Measurements from ENCODE around the gene MALT1. TPM values are rescaled to one million over a fixed set of nuclear protein-coding genes. Genes with fewer than 3 reads are reported as not detected.

MALT1 gene
- total RNA-seq, 1 experiment from 2014 or later = 28.5 TPM

DNA sequence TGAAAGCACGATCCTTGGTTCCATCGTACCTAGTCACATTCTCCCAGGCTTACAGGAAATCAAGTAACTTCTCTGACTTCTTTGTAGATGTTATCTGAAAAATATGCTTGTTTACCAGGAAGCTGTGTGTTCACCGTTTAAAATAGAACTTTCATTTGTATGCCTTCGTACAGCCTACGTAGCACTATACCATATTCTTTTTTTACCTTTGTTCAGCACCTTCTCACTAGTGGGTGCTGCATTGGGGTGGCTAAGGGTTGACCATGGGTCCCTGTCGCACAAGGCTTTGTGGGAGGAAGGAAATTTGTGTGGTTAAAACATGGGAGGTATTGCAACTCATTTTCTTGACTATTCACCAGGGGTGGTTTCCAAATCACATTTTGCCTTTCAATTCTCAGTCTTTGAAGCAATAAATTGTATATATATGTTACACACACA is 16.6 kb downstream of the MALT1 start:
- Mint-ChIP-seq H3K27me3 (ENCODE audit: insufficient read depth, unreplicated experiment) (no peaks in the 10 kb centered on the region), H3K36me3 (ENCODE audit: insufficient read depth, unreplicated experiment) (peaks cover 46% of the 10 kb centered on the region), H3K9me3 (ENCODE audit: unreplicated experiment) (no peaks in the 10 kb centered on the region), H3K27ac (ENCODE audit: low read depth, unreplicated experiment) (no peak overlapping the region), H3K4me3 (ENCODE audit: unreplicated experiment) (no peak overlapping the region), H3K4me1 (ENCODE audit: insufficient read depth, unreplicated experiment) (peaks cover 7% of the 10 kb centered on the region)
- no TSS peak for BruUV-seq (replicated peaks)
- CTCF ChIA-PET = no interaction called here
- no peak for DNase-seq (ENCODE audit: unreplicated experiment)
- POLR2A ChIA-PET = interaction anchor here (0.5 to 0.6 kb wide), 2 partner anchors 17 to 48 kb away, joined by 4 read pairs; no protein-coding TSS in a partner anchor
- intact Hi-C loops (cut with micrococcal nuclease) = no loop called here
- TF ChIP-seq, protein P1, sequence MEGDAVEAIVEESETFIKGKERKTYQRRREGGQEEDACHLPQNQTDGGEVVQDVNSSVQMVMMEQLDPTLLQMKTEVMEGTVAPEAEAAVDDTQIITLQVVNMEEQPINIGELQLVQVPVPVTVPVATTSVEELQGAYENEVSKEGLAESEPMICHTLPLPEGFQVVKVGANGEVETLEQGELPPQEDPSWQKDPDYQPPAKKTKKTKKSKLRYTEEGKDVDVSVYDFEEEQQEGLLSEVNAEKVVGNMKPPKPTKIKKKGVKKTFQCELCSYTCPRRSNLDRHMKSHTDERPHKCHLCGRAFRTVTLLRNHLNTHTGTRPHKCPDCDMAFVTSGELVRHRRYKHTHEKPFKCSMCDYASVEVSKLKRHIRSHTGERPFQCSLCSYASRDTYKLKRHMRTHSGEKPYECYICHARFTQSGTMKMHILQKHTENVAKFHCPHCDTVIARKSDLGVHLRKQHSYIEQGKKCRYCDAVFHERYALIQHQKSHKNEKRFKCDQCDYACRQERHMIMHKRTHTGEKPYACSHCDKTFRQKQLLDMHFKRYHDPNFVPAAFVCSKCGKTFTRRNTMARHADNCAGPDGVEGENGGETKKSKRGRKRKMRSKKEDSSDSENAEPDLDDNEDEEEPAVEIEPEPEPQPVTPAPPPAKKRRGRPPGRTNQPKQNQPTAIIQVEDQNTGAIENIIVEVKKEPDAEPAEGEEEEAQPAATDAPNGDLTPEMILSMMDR (IDR thresholded peaks at IDR 0.05; ENCODE audit: unreplicated experiment) = no peak

DNA sequence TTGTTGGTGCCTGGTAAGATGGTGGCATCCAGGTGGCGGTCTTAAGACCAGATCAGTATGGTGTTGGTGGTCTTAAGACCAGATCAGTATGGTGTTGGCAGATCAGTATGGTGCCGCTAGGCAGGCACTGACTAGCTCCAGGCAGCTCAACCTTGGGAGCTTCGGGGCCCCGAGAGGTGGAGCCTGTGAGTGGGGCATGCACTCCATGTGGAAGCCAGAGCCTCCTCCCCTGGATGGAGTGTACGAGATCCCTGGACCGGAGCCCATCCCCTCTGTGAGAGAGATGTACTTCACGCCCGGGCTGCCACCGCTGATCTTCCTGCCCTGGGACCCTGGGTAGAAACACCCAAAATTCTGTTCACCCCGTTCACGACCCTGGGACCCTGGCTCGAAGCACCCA is 19.0 kb downstream of the MALT1 start:
- Mint-ChIP-seq H3K9me3 (ENCODE audit: unreplicated experiment) (no peaks in the 10 kb centered on the region), H3K27ac (ENCODE audit: low read depth, unreplicated experiment) (no peak overlapping the region), H3K27me3 (ENCODE audit: insufficient read depth, unreplicated experiment) (no peaks in the 10 kb centered on the region), H3K4me3 (ENCODE audit: unreplicated experiment) (no peak overlapping the region), H3K36me3 (ENCODE audit: insufficient read depth, unreplicated experiment) (peaks cover 41% of the 10 kb centered on the region), H3K4me1 (ENCODE audit: insufficient read depth, unreplicated experiment) (peaks cover 8% of the 10 kb centered on the region)
- CTCF ChIA-PET = interaction anchor here (1.0 kb wide), 1 partner anchor 160 kb away, joined by 5 read pairs; no protein-coding TSS in a partner anchor
- intact Hi-C loops (cut with micrococcal nuclease) = no loop called here
- no peak for DNase-seq (ENCODE audit: unreplicated experiment)
- TF ChIP-seq, protein P1 (IDR thresholded peaks at IDR 0.05; ENCODE audit: unreplicated experiment) = no peak
- POLR2A ChIA-PET = interaction anchor here (3.0 kb wide), 1 partner anchor 8 kb away, joined by 8 read pairs; no protein-coding TSS in a partner anchor
- no TSS peak for BruUV-seq (replicated peaks)

DNA sequence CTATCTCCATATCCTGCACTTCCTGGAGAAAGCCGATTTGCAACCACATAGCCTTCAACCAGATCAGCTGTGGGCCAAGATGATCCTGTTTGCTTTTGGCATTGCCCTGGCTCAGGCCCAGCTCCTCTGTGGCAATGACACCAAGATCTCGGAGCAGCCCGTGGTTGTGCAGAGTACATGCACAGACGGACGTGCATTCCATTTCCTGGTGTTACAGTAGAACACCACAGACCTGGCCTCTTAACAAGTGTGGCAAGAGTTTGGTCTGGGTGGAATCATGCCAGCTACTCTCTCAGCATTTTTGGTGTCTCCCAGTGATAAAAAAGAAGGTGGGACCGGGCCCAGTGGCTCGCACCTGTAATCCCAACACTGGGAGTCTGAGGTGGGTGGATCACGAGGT is 20.0 kb downstream of the MALT1 start:
- Mint-ChIP-seq H3K9me3 (ENCODE audit: unreplicated experiment) (no peaks in the 10 kb centered on the region), H3K4me1 (ENCODE audit: insufficient read depth, unreplicated experiment) (peaks cover 8% of the 10 kb centered on the region), H3K27me3 (ENCODE audit: insufficient read depth, unreplicated experiment) (no peaks in the 10 kb centered on the region), H3K36me3 (ENCODE audit: insufficient read depth, unreplicated experiment) (peaks cover 38% of the 10 kb centered on the region), H3K4me3 (ENCODE audit: unreplicated experiment) (no peak overlapping the region), H3K27ac (ENCODE audit: low read depth, unreplicated experiment) (no peak overlapping the region)
- CTCF ChIA-PET = interaction anchor here (1.3 kb wide), 1 partner anchor 162 kb away, joined by 4 read pairs; no protein-coding TSS in a partner anchor
- intact Hi-C loops (cut with micrococcal nuclease) = no loop called here
- TF ChIP-seq, protein P1 (IDR thresholded peaks at IDR 0.05; ENCODE audit: unreplicated experiment) = no peak
- no TSS peak for BruUV-seq (replicated peaks)
- peak; percentile 77 for DNase-seq (ENCODE audit: unreplicated experiment)
- POLR2A ChIA-PET = interaction anchor here (1.0 to 3.0 kb wide), 3 partner anchors 9 to 20 kb away, joined by 3 to 8 read pairs (median 5); partner anchors contain the start of gene MALT1

DNA sequence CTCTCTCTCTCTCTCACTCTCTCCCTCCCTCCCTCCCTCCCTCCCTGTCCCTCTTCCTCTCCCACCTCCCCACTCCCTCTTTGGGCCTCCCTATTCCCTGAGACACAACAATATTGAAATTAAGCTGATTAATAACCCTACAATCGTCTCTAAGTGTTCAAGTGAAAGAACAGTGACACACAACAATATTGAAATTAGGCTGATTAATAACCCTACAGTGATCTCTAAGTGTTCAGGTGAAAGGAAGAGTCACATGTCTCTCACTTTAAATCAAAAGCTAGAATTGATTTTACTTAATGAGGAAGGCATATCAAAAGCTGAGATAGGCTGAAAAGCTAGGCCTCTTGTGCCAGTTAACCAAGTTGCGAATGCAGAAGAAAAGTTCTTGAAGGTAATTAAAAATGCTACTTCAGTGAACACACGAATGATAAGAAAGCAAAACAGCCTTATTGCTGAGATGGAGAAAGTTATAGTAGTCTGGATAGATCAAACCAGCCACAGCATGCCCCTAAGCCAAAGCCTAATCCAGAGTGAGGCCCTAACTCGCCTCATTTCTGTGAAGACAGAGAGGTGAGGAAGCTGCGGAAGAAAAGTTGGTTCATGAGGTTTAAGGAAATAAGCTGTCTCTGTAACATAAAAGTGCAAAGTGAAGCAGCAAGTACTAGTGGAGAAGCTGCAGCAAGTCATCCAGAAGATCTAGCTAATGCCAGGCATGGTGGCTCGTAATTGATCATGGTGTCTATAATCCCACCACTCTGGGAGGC is 21.3 kb downstream of the MALT1 start:
- no TSS peak for BruUV-seq (replicated peaks)
- intact Hi-C loops (cut with micrococcal nuclease) = no loop called here
- DNase-seq (ENCODE audit: unreplicated experiment) = no peak
- Mint-ChIP-seq H3K27ac (ENCODE audit: low read depth, unreplicated experiment) (no peak overlapping the region), H3K36me3 (ENCODE audit: insufficient read depth, unreplicated experiment) (peaks cover 33% of the 10 kb centered on the region), H3K4me1 (ENCODE audit: insufficient read depth, unreplicated experiment) (peaks cover 8% of the 10 kb centered on the region), H3K4me3 (ENCODE audit: unreplicated experiment) (no peak overlapping the region), H3K27me3 (ENCODE audit: insufficient read depth, unreplicated experiment) (no peaks in the 10 kb centered on the region), H3K9me3 (ENCODE audit: unreplicated experiment) (no peaks in the 10 kb centered on the region)
- ChIA-PET CTCF (interaction anchor here (0.6 to 1.3 kb wide), 6 partner anchors 14 to 165 kb away, joined by 3 to 6 read pairs (median 3); no protein-coding TSS in a partner anchor), POLR2A (interaction anchor here (0.6 to 3.0 kb wide), 4 partner anchors 11 to 81 kb away, joined by 3 to 8 read pairs (median 4); partner anchors contain the start of gene MALT1)
- TF ChIP-seq, protein P1 (IDR thresholded peaks at IDR 0.05; ENCODE audit: unreplicated experiment) = no peak
